Measurements from ENCODE around the gene PTPRM.

DNA sequence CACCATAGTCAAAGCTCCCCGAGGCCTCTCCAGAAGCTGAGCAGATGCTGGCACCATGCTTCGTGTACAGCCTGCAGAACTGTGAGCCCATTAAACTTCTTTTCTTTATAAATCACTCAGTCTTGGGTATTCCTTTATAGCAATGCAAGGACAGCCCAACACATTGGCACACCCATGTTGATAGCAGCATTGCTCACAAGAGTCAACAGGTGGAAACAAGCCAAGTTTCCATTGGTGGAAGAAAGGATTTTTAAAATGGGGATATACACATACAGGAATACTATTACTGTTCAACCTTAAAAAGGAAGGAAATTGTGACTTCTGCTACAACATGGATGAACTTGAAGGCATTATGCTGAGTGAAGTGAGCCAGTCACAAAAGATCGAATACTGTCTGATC is 855.3 kb downstream of the PTPRM start:
- TF ChIP-seq EZH2phosphoT487 (IDR thresholded peaks at IDR 0.05; ENCODE audit: borderline replicate concordance) (no peak), SIN3A (IDR thresholded peaks at IDR 0.05; ENCODE audit: low read depth) (no peak), EZH2 (IDR thresholded peaks at IDR 0.05) (no peak), ZFX (IDR thresholded peaks at IDR 0.05) (no peak), ATF3 (IDR thresholded peaks at IDR 0.05) (no peak), CTCF (IDR thresholded peaks at IDR 0.05 in 2 of 3, conservative IDR thresholded peaks at IDR 0.05 in 1 of 3; ENCODE audit: borderline replicate concordance in 1 of 3, insufficient read depth in 1 of 3, low read depth in 2 of 3, low read length in 2 of 3) (no peak)

Data from HCT116 (cell line).